Stomach (tissue), 4 donors: Measurements from ENCODE around the gene UBAP2.

Experiments
- CTCF ChIP-seq, 7 experiments: fragments of 450-650 bp in 4 of 7; fragments of 200-600 bp in 3 of 7; sonication (generic) in 3 of 7; IDR thresholded peaks; one replicate each; pipeline ENCODE4 v1.5.1; 2016 to 2019; ENCODE audit warnings: antibody characterized with exemption in 7 of 7, control low read depth in 2 of 7, mild to moderate bottlenecking in 1 of 7
- POLR2A ChIP-seq, 4 donors: fragments of 450-650 bp; IDR thresholded peaks; one replicate each; pipeline ENCODE4 v1.6.1; 2016; ENCODE audit warnings: antibody characterized with exemption in 4 of 4, control low read depth in 2 of 4, mild to moderate bottlenecking in 1 of 4, moderate library complexity in 1 of 4

GRCh38 chr9:34016149-34016548, 32.5 kb downstream of the UBAP2 start:
- TF ChIP-seq CTCF (IDR thresholded peaks at IDR 0.05), result no peak
- TF ChIP-seq POLR2A (IDR thresholded peaks at IDR 0.05), result no peak
